WI38 (cell line): ENCODE data around the gene MDC1.

ENCODE experiments used
- H3K4me3 ChIP-seq: 2 replicates; pipeline ENCODE4 v1.5.1; 2011; ENCODE audit warnings: low read depth, mild to moderate bottlenecking, control low read depth, low read length
- CTCF ChIP-seq: IDR thresholded peaks from 2 replicates; pipeline ENCODE4 v1.5.1; 2012; ENCODE audit warnings: low read depth, mild to moderate bottlenecking, control low read depth, low read length

The MDC1 gene

GRCh38 chr6:30742316-30743098 is 25.4 kb upstream of the MDC1 start, which contains the start of gene FLOT1:
Gene FLOT1 (minus strand): TSS chr6:30742687. CDS start chr6:30742189, 498 bp downstream.
- peak within 1 kb of the TSS; percentile 98 for H3K4me3 ChIP-seq
- no peak for TF ChIP-seq CTCF

- H3K4me3 ChIP-seq: peak overlapping the region; percentile 98
- no peak for TF ChIP-seq CTCF
These were observed 24.8 kb upstream of the MDC1 start for GRCh38 chr6:30741789-30742315.

- H3K4me3 ChIP-seq: peak overlapping the region; percentile 98
- TF ChIP-seq CTCF: no peak
These were observed 24.1 kb upstream of the MDC1 start for GRCh38 chr6:30741063-30741779.

- no peak overlapping the region for H3K4me3 ChIP-seq
- no peak for TF ChIP-seq CTCF
These were observed 23.4 kb upstream of the MDC1 start for GRCh38 chr6:30740540-30740870.

GRCh38 chr6:30738532-30738931 is 21.5 kb upstream of the MDC1 start:
- H3K4me3 ChIP-seq: no peak overlapping the region
- TF ChIP-seq CTCF: no peak

GRCh38 chr6:30735668-30736314 is 18.7 kb upstream of the MDC1 start:
- no peak overlapping the region for H3K4me3 ChIP-seq
- TF ChIP-seq CTCF: no peak
